Glutamatergic neuron (in vitro differentiated cells): ENCODE results near the gene CACNA1D. TPM values are rescaled to one million over a fixed set of nuclear protein-coding genes. Genes with fewer than 3 reads are reported as not detected.

Experiments used
- DNase-seq: peaks from one replicate; pipeline ENCODE4 v3.0.0; 2022
- H3K27ac Mint-ChIP-seq: one replicate; pipeline ENCODE4 v1.8.0; 2020; ENCODE audit warnings: mild to moderate bottlenecking, mixed read lengths, inconsistent platforms; ENCODE audit not compliant: unreplicated experiment
- H3K27me3 Mint-ChIP-seq: one replicate; pipeline ENCODE4 v1.8.0; 2020; ENCODE audit warnings: mild to moderate bottlenecking, moderate library complexity, mixed read lengths, inconsistent platforms; ENCODE audit not compliant: unreplicated experiment
- H3K36me3 Mint-ChIP-seq: one replicate; pipeline ENCODE4 v1.8.0; 2020; ENCODE audit warnings: mild to moderate bottlenecking, mixed read lengths, inconsistent platforms; ENCODE audit not compliant: unreplicated experiment
- H3K4me1 Mint-ChIP-seq: one replicate; pipeline ENCODE4 v1.8.0; 2020; ENCODE audit warnings: mild to moderate bottlenecking, low read depth, mixed read lengths, inconsistent platforms; ENCODE audit not compliant: unreplicated experiment
- H3K4me3 Mint-ChIP-seq: one replicate; pipeline ENCODE4 v1.8.0; 2020; ENCODE audit warnings: mild to moderate bottlenecking, mixed read lengths, inconsistent platforms; ENCODE audit not compliant: unreplicated experiment
- H3K9me3 Mint-ChIP-seq: one replicate; pipeline ENCODE4 v1.8.0; 2020; ENCODE audit warnings: mild to moderate bottlenecking, moderate library complexity, mixed read lengths, inconsistent platforms; ENCODE audit not compliant: unreplicated experiment
- total RNA-seq: library from RNA; stranded (reverse); fragmentation: NEBNext Ultra II Directional; extraction: Animal tissue kit (Norgen Biotek cat#: 25700); gene quantifications from one replicate; pipeline ENCODE4 v1.2.1, GENCODE V29; 2021; ENCODE audit not compliant: unreplicated experiment
- TF ChIP-seq, protein P1 (sequence below): fragments of 200-600 bp; sonication (generic); IDR thresholded peaks from one replicate; pipeline ENCODE4 v1.5.0; 2021; ENCODE audit not compliant: partially characterized antibody, unreplicated experiment

CACNA1D gene
- total RNA-seq, 1 donor from 2014 or later, result 5.0 TPM

GRCh38 chr3:53624061-53624857 is 129.8 kb downstream of the CACNA1D start:
- TF ChIP-seq, protein P1, sequence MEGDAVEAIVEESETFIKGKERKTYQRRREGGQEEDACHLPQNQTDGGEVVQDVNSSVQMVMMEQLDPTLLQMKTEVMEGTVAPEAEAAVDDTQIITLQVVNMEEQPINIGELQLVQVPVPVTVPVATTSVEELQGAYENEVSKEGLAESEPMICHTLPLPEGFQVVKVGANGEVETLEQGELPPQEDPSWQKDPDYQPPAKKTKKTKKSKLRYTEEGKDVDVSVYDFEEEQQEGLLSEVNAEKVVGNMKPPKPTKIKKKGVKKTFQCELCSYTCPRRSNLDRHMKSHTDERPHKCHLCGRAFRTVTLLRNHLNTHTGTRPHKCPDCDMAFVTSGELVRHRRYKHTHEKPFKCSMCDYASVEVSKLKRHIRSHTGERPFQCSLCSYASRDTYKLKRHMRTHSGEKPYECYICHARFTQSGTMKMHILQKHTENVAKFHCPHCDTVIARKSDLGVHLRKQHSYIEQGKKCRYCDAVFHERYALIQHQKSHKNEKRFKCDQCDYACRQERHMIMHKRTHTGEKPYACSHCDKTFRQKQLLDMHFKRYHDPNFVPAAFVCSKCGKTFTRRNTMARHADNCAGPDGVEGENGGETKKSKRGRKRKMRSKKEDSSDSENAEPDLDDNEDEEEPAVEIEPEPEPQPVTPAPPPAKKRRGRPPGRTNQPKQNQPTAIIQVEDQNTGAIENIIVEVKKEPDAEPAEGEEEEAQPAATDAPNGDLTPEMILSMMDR, result no peak
- no peak for DNase-seq
- Mint-ChIP-seq H3K9me3 (no peaks in the 10 kb centered on the region), H3K4me1 (peaks cover 11% of the 10 kb centered on the region), H3K27me3 (peaks cover 4% of the 10 kb centered on the region), H3K4me3 (no peak overlapping the region), H3K27ac (no peak overlapping the region), H3K36me3 (no peaks in the 10 kb centered on the region)

DNA sequence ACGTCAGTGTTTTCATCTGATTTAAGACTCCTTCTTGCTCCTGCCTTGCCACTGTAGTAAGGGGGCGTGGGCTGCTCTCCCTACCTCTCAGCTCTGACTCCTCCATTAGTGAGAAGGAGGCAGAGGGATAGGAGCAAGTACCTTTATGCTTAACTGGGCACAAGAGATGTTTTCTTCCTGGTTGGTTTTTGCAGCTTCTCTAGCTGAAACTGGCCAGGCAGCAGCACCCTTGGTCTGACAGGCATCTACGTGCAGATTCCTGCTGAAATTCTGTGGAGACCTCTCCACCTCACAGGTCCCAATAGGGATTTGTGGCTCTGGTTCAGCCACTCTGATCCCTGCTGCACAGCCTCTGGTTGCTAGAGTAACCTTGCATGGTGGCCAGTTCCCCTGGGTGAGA is 132.5 kb downstream of the CACNA1D start:
- no peak overlapping the region for H3K27ac Mint-ChIP-seq

GRCh38 chr3:53628536-53629401 is 134.4 kb downstream of the CACNA1D start:
- peaks cover 14% of the 10 kb centered on the region for H3K4me1 Mint-ChIP-seq
- DNase-seq, result no peak
- TF ChIP-seq, protein P1, result no peak
- no peaks in the 10 kb centered on the region for H3K9me3 Mint-ChIP-seq
- no peak overlapping the region for H3K4me3 Mint-ChIP-seq
- H3K36me3 Mint-ChIP-seq, result peaks cover 16% of the 10 kb centered on the region
- H3K27me3 Mint-ChIP-seq, result peaks cover 4% of the 10 kb centered on the region
- H3K27ac Mint-ChIP-seq, result peak overlapping the region; percentile 79

More for the DNA sequence above, 132.5 kb downstream of the CACNA1D start:
- no peak for DNase-seq
- no peaks in the 10 kb centered on the region for H3K9me3 Mint-ChIP-seq
- peaks cover 10% of the 10 kb centered on the region for H3K36me3 Mint-ChIP-seq
- TF ChIP-seq, protein P1, result no peak
- peaks cover 4% of the 10 kb centered on the region for H3K27me3 Mint-ChIP-seq
- H3K4me1 Mint-ChIP-seq, result peaks cover 14% of the 10 kb centered on the region
- H3K4me3 Mint-ChIP-seq, result no peak overlapping the region

DNA sequence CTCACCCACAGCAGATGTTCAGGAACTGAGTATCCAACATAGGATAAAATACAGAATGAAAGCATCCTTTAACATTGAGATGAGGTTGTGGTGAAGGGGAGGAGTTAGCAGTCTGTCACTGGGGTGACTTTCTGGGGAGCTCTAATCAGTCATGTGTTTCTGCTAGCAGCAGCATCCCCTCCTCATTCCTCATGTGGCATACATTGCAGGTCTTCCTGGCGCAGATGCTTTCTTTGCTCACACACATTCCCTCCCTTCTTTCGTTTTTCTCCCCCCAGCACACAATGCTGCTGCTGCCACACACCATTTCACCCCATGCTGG is 135.0 kb downstream of the CACNA1D start:
- DNase-seq, result no peak
- Mint-ChIP-seq H3K4me3 (no peak overlapping the region), H3K36me3 (peaks cover 16% of the 10 kb centered on the region), H3K27ac (no peak overlapping the region), H3K4me1 (peaks cover 12% of the 10 kb centered on the region), H3K9me3 (no peaks in the 10 kb centered on the region), H3K27me3 (peaks cover 4% of the 10 kb centered on the region)
- TF ChIP-seq, protein P1, result no peak

- Mint-ChIP-seq H3K27me3 (peaks cover 4% of the 10 kb centered on the region), H3K4me3 (no peak overlapping the region), H3K36me3 (peaks cover 16% of the 10 kb centered on the region), H3K9me3 (no peaks in the 10 kb centered on the region), H3K4me1 (peaks cover 12% of the 10 kb centered on the region), H3K27ac (no peak overlapping the region)
- DNase-seq, result no peak
- TF ChIP-seq, protein P1, result no peak
Observed at GRCh38 chr3:53630547-53630946, 136.1 kb downstream of the CACNA1D start.
